Panc1 (cell line): ENCODE measurements around the gene FUT8.

ENCODE experiments used
- TF ChIP-seq, protein P1 (sequence below): fragments of 450-650 bp; IDR thresholded peaks from 2 replicates; pipeline ENCODE4 v1.5.1; 2017; ENCODE audit warnings: mild to moderate bottlenecking
- TF ChIP-seq, protein P2 (sequence below), 2 experiments: IDR thresholded peaks; 2 replicates each; pipeline ENCODE4 v1.6.1; 2011 to 2012; ENCODE audit warnings: low read depth in 2 of 2, control low read depth in 1 of 2, low read length in 1 of 2, mild to moderate bottlenecking in 1 of 2, moderate library complexity in 1 of 2; ENCODE audit not compliant: insufficient read depth in 1 of 2

DNA sequence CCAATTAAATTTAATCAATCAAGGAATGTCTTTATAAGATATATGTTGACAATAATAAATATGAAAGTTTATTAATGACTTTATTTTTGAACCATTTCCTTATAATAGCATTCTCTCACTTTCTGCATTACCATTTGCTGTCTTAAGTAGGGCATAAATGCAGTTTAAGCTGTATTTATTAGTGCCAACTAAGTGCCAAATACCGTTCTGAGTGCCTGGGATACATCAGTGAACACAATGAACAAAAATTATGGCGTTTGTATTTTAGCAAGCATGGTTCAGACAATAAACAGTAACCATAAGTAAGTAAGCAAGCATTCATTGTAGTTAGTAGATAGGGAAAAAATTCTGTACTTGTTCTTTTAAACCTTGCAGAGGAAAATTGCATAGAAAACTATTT lies 145.8 kb downstream of the FUT8 start:
- TF ChIP-seq, protein P1, sequence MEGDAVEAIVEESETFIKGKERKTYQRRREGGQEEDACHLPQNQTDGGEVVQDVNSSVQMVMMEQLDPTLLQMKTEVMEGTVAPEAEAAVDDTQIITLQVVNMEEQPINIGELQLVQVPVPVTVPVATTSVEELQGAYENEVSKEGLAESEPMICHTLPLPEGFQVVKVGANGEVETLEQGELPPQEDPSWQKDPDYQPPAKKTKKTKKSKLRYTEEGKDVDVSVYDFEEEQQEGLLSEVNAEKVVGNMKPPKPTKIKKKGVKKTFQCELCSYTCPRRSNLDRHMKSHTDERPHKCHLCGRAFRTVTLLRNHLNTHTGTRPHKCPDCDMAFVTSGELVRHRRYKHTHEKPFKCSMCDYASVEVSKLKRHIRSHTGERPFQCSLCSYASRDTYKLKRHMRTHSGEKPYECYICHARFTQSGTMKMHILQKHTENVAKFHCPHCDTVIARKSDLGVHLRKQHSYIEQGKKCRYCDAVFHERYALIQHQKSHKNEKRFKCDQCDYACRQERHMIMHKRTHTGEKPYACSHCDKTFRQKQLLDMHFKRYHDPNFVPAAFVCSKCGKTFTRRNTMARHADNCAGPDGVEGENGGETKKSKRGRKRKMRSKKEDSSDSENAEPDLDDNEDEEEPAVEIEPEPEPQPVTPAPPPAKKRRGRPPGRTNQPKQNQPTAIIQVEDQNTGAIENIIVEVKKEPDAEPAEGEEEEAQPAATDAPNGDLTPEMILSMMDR: no peak
- TF ChIP-seq, protein P2, sequence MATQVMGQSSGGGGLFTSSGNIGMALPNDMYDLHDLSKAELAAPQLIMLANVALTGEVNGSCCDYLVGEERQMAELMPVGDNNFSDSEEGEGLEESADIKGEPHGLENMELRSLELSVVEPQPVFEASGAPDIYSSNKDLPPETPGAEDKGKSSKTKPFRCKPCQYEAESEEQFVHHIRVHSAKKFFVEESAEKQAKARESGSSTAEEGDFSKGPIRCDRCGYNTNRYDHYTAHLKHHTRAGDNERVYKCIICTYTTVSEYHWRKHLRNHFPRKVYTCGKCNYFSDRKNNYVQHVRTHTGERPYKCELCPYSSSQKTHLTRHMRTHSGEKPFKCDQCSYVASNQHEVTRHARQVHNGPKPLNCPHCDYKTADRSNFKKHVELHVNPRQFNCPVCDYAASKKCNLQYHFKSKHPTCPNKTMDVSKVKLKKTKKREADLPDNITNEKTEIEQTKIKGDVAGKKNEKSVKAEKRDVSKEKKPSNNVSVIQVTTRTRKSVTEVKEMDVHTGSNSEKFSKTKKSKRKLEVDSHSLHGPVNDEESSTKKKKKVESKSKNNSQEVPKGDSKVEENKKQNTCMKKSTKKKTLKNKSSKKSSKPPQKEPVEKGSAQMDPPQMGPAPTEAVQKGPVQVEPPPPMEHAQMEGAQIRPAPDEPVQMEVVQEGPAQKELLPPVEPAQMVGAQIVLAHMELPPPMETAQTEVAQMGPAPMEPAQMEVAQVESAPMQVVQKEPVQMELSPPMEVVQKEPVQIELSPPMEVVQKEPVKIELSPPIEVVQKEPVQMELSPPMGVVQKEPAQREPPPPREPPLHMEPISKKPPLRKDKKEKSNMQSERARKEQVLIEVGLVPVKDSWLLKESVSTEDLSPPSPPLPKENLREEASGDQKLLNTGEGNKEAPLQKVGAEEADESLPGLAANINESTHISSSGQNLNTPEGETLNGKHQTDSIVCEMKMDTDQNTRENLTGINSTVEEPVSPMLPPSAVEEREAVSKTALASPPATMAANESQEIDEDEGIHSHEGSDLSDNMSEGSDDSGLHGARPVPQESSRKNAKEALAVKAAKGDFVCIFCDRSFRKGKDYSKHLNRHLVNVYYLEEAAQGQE (IDR thresholded peaks at IDR 0.05; ENCODE audit: insufficient read depth in 1 of 2, low read depth in 2 of 2, low read length in 1 of 2): no peak
